ENCODE results near the gene HAPLN2. TPM values are rescaled to one million over a fixed set of nuclear protein-coding genes. Genes with fewer than 3 reads are reported as not detected.

Gene HAPLN2
- not detected for total RNA-seq
- not detected for polyA plus RNA-seq
- 0.40 reads per million for total RNA-seq

DNA sequence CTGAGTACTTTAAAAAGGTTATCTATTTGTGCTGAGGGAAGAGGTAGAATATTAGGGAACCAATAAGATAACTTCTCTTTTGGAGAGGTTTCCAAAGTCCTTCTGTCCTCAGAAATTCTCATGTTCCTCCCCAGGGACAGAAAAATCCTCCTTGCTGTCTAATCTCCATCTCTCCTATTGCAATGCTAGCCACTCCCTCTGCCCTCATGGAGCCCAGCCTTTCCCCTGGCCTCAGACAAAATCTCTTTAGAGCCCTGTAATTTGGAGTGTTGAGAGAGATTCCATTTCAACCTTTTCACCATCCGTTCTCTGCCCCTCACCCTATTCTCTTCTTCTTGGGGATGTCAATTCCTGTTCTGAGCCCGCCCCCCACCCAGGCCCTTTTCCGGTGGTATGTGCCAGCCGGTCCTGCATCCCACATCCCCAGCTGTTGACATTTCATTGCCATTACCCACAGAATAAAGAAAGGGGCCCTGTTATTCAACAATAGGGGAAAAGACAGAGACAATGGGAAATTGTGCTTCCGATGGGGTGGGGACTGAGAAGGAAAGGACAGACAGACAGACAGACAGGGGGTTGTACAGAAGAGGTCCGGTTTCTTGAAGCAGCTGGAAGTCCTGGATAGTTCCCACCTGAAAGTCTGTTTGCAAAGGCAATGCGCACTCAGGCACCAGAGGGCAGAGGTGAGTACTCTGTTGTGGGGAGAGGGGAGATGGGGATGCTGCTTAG, at the start of gene HAPLN2:
TSS of gene HAPLN2 (plus strand) at position 563 of the 729 bp plus-strand sequence. CDS start 4,076 bp downstream, outside the sequence.
- Histone ChIP-seq H3K9me3 (ENCODE audit: control insufficient read depth in 2 of 3, low read length in 3 of 3) (no peaks in the 10 kb centered on the region), H3K36me3 (ENCODE audit: control insufficient read depth in 2 of 3, insufficient read depth in 3 of 3, low read length in 3 of 3) (no peaks in the 10 kb centered on the region), H3K4me3 (ENCODE audit: low read length) (no peak within 1 kb of the TSS), H3K27me3 (ENCODE audit: control insufficient read depth in 2 of 2, insufficient read depth in 2 of 2, low read length in 2 of 2) (peaks cover 0 to 17% of the 10 kb centered on the region in 2 donors), H3K4me1 (ENCODE audit: control insufficient read depth in 2 of 2, insufficient read depth in 2 of 2, low read length in 2 of 2) (peaks cover 0 to 1% of the 10 kb centered on the region in 2 donors), H3K27ac (ENCODE audit: low read depth, low read length) (no peak within 1 kb of the TSS)
- no peaks in the 10 kb centered on the region for H3K36me3 Mint-ChIP-seq
- no peak within 1 kb of the TSS for H3K27ac Mint-ChIP-seq
- DNase-seq (no peak), ATAC-seq (no peak)
- peaks cover 0 to 7% (median 5%) of the 10 kb centered on the region in 7 donors for H3K4me1 Mint-ChIP-seq
- POLR2A ChIA-PET: interaction anchor here (1.0 kb wide), 1 partner anchor 16 kb away, joined by 3 read pairs; no protein-coding TSS in a partner anchor
- H3K4me3 Mint-ChIP-seq: no peak within 1 kb of the TSS
- intact Hi-C loops (cut with micrococcal nuclease): no loop called here
- H3K27me3 Mint-ChIP-seq: peaks cover 50 to 82% (median 63%) of the 10 kb centered on the region in 5 donors
- CTCF ChIA-PET: interaction anchor here (0.7 to 1.4 kb wide), 6 partner anchors 11 to 233 kb away, joined by 3 to 6 read pairs (median 3); no protein-coding TSS in a partner anchor
- H3K9me3 Mint-ChIP-seq: no peaks in the 10 kb centered on the region

DNA sequence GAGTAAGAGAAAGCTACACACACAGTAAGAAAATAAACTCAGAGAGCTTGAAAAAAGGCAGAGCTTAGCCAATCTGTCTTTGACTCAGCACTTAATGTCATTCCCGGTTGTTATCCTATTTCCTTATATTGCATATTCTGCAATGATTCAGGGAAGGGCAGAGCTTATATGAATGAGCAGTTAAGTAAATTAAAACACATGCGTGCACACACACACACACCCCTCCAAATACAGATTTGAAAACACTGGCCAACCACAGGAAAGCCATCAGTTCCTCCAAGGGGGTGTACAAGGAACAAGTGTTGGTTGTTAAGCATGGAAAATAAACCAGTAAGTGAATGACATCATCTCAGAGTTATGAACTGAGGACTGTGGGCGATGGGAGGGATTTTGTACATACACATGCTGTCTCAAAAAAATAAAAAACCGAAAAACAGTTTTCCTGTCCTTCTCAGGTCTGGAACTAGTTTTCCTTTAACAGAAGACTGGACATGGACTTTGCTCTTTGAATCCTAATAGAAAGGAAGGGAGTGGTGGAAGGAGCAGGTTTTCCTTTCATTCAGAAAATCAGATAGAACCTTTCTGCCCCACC, 47.9 kb upstream of the HAPLN2 start:
- Histone ChIP-seq H3K4me3 (ENCODE audit: low read length) (no peak overlapping the region), H3K27me3 (ENCODE audit: control insufficient read depth in 2 of 2, insufficient read depth in 2 of 2, low read length in 2 of 2) (peaks cover 0 to 16% of the 10 kb centered on the region in 2 donors), H3K4me1 (ENCODE audit: control insufficient read depth in 2 of 2, insufficient read depth in 2 of 2, low read length in 2 of 2) (peaks cover 4 to 9% of the 10 kb centered on the region in 2 donors), H3K9me3 (ENCODE audit: control insufficient read depth in 2 of 3, low read length in 3 of 3) (no peaks in the 10 kb centered on the region), H3K36me3 (ENCODE audit: control insufficient read depth in 2 of 3, insufficient read depth in 3 of 3, low read length in 3 of 3) (no peaks in the 10 kb centered on the region), H3K27ac (ENCODE audit: low read depth, low read length) (no peak overlapping the region)
- intact Hi-C loops (cut with micrococcal nuclease): loop anchor here in 1 of 2 donors (5.0 kb wide), 1 partner anchor 36 kb away; no protein-coding TSS in a partner anchor
- Mint-ChIP-seq H3K4me3 (peak overlapping the region in 5 of 10 donors; percentile 83 to 94 (median 84)), H3K27me3 (peaks cover 16 to 41% (median 32%) of the 10 kb centered on the region in 5 donors), H3K9me3 (peaks cover 0 to 2% (median 0%) of the 10 kb centered on the region in 11 donors), H3K27ac (no peak overlapping the region), H3K4me1 (peaks cover 10 to 27% (median 19%) of the 10 kb centered on the region in 7 donors), H3K36me3 (peaks cover 0 to 11% (median 0%) of the 10 kb centered on the region in 5 donors)
- DNase-seq: no peak
- ChIA-PET CTCF (interaction anchor here (1.0 kb wide), 1 partner anchor 37 kb away, joined by 3 read pairs; no protein-coding TSS in a partner anchor), POLR2A (interaction anchor here (0.6 to 1.4 kb wide), 3 partner anchors 16 to 1015 kb away, joined by 3 to 5 read pairs (median 4); partner anchors contain the start of gene MEF2D)
- no peak for ATAC-seq

DNA sequence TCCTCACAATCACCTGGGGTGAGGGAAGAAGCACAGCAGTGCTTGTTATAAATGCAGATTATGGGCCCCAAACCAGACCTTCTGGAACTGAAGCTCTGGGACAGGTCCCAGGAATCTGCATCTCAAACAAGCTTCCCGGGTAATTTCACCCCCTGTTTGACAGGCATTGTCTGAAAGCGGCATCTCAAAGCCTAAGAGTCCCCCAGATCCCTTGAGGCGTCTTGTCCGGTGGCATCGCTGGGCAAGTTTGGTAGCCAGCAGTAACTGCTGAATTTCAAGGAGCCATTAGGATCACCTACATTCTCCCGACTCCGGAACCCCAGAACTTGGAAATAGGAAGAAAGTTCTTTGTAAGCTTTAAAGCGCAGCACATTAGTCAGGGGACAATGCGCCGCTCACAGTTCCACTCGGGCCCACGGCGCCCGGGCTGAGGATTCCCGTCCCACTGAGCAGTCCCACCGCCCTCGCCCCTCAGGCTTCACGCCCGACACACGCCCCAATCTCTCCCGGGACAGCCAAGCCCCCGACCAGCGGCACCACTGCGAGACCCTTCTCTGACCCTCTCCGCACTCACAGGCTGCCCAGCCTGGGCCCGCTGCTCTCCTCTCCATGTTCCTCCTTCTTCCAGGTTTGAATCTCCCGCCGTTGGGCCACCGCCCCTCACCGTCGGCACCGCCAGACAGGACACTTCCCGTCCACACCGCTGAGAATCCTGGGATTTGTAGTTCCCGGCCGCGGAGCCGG, 47.1 kb upstream of the HAPLN2 start, which contains the start of gene IQGAP3:
TSS of gene IQGAP3 (minus strand) at position 647 of the 744 bp plus-strand sequence. CDS start at position 611, 36 bp downstream.
- H3K4me1 ChIP-seq (ENCODE audit: control insufficient read depth in 2 of 2, insufficient read depth in 2 of 2, low read length in 2 of 2): peaks cover 4 to 9% of the 10 kb centered on the region in 2 donors
- DNase-seq (peak; percentile 49 to 74 (median 63)), ATAC-seq (peak; percentile 93)
- peak within 1 kb of the TSS; percentile 41 for H3K4me3 ChIP-seq (ENCODE audit: low read length)
- Mint-ChIP-seq H3K27me3 (peaks cover 16 to 41% (median 32%) of the 10 kb centered on the region in 5 donors), H3K4me3 (peak within 1 kb of the TSS; percentile 69 to 94 (median 84)), H3K27ac (peak within 1 kb of the TSS in 5 of 9 donors; percentile 38 to 84 (median 59)), H3K36me3 (peaks cover 0 to 9% (median 0%) of the 10 kb centered on the region in 5 donors), H3K9me3 (peaks cover 0 to 2% (median 0%) of the 10 kb centered on the region in 11 donors), H3K4me1 (peaks cover 10 to 27% (median 19%) of the 10 kb centered on the region in 7 donors)
- no peaks in the 10 kb centered on the region for H3K36me3 ChIP-seq (ENCODE audit: control insufficient read depth in 2 of 3, insufficient read depth in 3 of 3, low read length in 3 of 3)
- ChIA-PET CTCF (interaction anchor here (0.7 to 1.0 kb wide), 2 partner anchors 36 to 52 kb away, joined by 3 read pairs; no protein-coding TSS in a partner anchor), POLR2A (interaction anchor here (0.5 to 1.6 kb wide), 4 partner anchors 10 to 143 kb away, joined by 3 to 4 read pairs (median 3); no protein-coding TSS in a partner anchor)
- no peak within 1 kb of the TSS for H3K27ac ChIP-seq (ENCODE audit: low read depth, low read length)
- H3K27me3 ChIP-seq (ENCODE audit: control insufficient read depth in 2 of 2, insufficient read depth in 2 of 2, low read length in 2 of 2): peaks cover 0 to 16% of the 10 kb centered on the region in 2 donors
- H3K9me3 ChIP-seq (ENCODE audit: control insufficient read depth in 2 of 3, low read length in 3 of 3): no peaks in the 10 kb centered on the region
- intact Hi-C loops (cut with micrococcal nuclease): loop anchor here (1.0 to 5.0 kb wide), 8 partner anchors 19 to 116 kb away; partner anchors contain the start of genes MEF2D (in 1 of the 2) and NAXE (in 1 of the 2)

DNA sequence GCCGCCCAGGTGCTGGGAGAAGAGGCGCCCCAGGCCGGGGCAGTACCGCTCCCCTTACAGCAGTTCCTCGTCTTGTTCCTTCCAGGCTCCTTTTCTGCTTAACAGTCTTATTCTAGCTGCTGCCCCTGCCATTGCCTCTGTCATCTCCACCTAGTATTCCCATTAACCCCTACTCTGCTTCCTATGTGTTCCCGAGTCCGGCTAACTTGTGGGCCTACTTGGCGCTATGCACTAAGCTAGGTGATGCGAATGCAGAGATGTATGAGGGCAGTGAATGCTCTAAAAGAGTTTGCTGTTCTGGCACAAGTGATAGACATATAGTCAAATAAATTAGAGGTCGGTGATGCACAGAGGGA, 46.6 kb upstream of the HAPLN2 start:
- H3K27me3 ChIP-seq (ENCODE audit: control insufficient read depth in 2 of 2, insufficient read depth in 2 of 2, low read length in 2 of 2): peaks cover 0 to 16% of the 10 kb centered on the region in 2 donors
- intact Hi-C loops (cut with micrococcal nuclease): loop anchor here (1.0 to 5.0 kb wide), 8 partner anchors 19 to 116 kb away; partner anchors contain the start of genes MEF2D (in 1 of the 2) and NAXE (in 1 of the 2)
- peaks cover 4 to 9% of the 10 kb centered on the region in 2 donors for H3K4me1 ChIP-seq (ENCODE audit: control insufficient read depth in 2 of 2, insufficient read depth in 2 of 2, low read length in 2 of 2)
- DNase-seq: no peak
- no peaks in the 10 kb centered on the region for H3K9me3 ChIP-seq (ENCODE audit: control insufficient read depth in 2 of 3, low read length in 3 of 3)
- ATAC-seq: no peak
- CTCF ChIA-PET: interaction anchor here (0.6 to 0.7 kb wide), 2 partner anchors 16 to 51 kb away, joined by 3 read pairs; no protein-coding TSS in a partner anchor
- H3K27ac ChIP-seq (ENCODE audit: low read depth, low read length): no peak overlapping the region
- peak overlapping the region; percentile 69 to 94 (median 84) for H3K4me3 Mint-ChIP-seq
- H3K4me1 Mint-ChIP-seq: peaks cover 10 to 27% (median 19%) of the 10 kb centered on the region in 7 donors
- H3K27ac Mint-ChIP-seq: peak overlapping the region in 4 of 9 donors; percentile 21 to 59 (median 40)
- peaks cover 0 to 7% (median 0%) of the 10 kb centered on the region in 5 donors for H3K36me3 Mint-ChIP-seq
- peaks cover 16 to 41% (median 32%) of the 10 kb centered on the region in 5 donors for H3K27me3 Mint-ChIP-seq
- POLR2A ChIA-PET: interaction anchor here (0.6 to 1.6 kb wide), 3 partner anchors 10 to 70 kb away, joined by 3 to 4 read pairs (median 3); no protein-coding TSS in a partner anchor
- H3K36me3 ChIP-seq (ENCODE audit: control insufficient read depth in 2 of 3, insufficient read depth in 3 of 3, low read length in 3 of 3): no peaks in the 10 kb centered on the region
- peaks cover 0 to 2% (median 0%) of the 10 kb centered on the region in 11 donors for H3K9me3 Mint-ChIP-seq
- H3K4me3 ChIP-seq (ENCODE audit: low read length): peak overlapping the region; percentile 41

DNA sequence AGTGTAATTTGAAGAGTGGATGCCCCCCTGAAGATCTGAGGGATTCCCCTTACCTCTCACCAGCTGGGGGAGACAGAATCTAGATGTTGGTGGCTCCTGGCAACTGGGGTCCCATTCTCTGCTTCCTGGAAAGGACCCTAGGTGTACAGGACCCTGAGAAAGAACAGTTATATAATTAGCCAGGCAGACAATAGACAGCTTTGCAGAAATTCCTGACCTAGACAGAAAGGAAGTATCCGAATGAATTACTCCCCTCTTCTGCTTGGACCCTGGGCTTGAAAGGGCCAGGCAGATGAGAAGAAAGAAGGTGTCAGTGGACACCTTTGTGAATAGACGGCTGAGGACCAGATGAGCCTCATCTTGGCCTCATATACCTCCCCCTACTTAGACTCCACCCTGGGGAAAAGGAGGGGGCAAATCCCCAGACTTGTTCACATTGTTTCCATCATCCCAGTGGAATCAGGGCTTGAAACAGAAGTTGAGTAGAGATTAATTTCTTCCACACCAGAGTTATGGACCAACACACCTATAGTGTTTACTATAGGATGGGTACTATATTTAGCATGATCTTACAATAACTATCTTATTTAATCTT, 45.1 kb upstream of the HAPLN2 start:
- ChIA-PET POLR2A (no interaction called here), CTCF (no interaction called here)
- Histone ChIP-seq H3K36me3 (ENCODE audit: control insufficient read depth in 2 of 3, insufficient read depth in 3 of 3, low read length in 3 of 3) (no peaks in the 10 kb centered on the region), H3K4me1 (ENCODE audit: control insufficient read depth in 2 of 2, insufficient read depth in 2 of 2, low read length in 2 of 2) (peaks cover 4 to 9% of the 10 kb centered on the region in 2 donors), H3K4me3 (ENCODE audit: low read length) (no peak overlapping the region), H3K9me3 (ENCODE audit: control insufficient read depth in 2 of 3, low read length in 3 of 3) (no peaks in the 10 kb centered on the region), H3K27me3 (ENCODE audit: control insufficient read depth in 2 of 2, insufficient read depth in 2 of 2, low read length in 2 of 2) (peaks cover 0 to 16% of the 10 kb centered on the region in 2 donors), H3K27ac (ENCODE audit: low read depth, low read length) (no peak overlapping the region)
- no peak for DNase-seq
- no peak for ATAC-seq
- intact Hi-C loops (cut with micrococcal nuclease): loop anchor here in 1 of 2 donors (5.0 kb wide), 1 partner anchor 33 kb away; no protein-coding TSS in a partner anchor
- H3K27me3 Mint-ChIP-seq: peaks cover 16 to 41% (median 32%) of the 10 kb centered on the region in 5 donors
- H3K4me1 Mint-ChIP-seq: peaks cover 10 to 27% (median 19%) of the 10 kb centered on the region in 7 donors
- peaks cover 0 to 5% (median 0%) of the 10 kb centered on the region in 5 donors for H3K36me3 Mint-ChIP-seq
- H3K27ac Mint-ChIP-seq: no peak overlapping the region
- peaks cover 0 to 2% (median 0%) of the 10 kb centered on the region in 11 donors for H3K9me3 Mint-ChIP-seq
- no peak overlapping the region for H3K4me3 Mint-ChIP-seq
